H1 (cell line): ENCODE measurements around the gene APBB3. TPM values are rescaled to one million over a fixed set of nuclear protein-coding genes. Genes with fewer than 3 reads are reported as not detected.

Experiments
- CTCF ChIA-PET: fragments of 300-600 bp; sonication (Branson Sonifier 250); formaldehyde crosslinking; loops from one replicate; lab custom pipeline; 2021; ENCODE audit not compliant: partially characterized antibody; lab: Charles Lee
- POLR2A ChIA-PET: fragments of 300-600 bp; sonication (Branson Sonifier 250); formaldehyde crosslinking; loops from one replicate; lab custom pipeline; 2021; ENCODE audit warnings: inconsistent platforms; ENCODE audit not compliant: partially characterized antibody; lab: Charles Lee
- DNase-seq, 2 experiments: peaks; one replicate each; pipeline versions ENCODE4 v3.0.0 to v3.0.0-alpha.2; 2010 to 2022; ENCODE audit warnings: low spot score in 2 of 2, low read depth in 1 of 2, mixed read lengths in 1 of 2
- FAIRE-seq: peaks from 2 replicates; lab custom pipeline; 2011; peaks lifted over from hg19 to GRCh38; lab: Jason Lieb, UNC
- H2AFZ ChIP-seq: 2 replicates; pipeline ENCODE4 v1.8.1; 2012; ENCODE audit warnings: low read length, inconsistent platforms
- H2AK5ac ChIP-seq: 2 replicates; pipeline ENCODE4 v1.6.1; 2013; ENCODE audit warnings: low read depth, low read length
- H2BK120ac ChIP-seq: replicated peaks from 2 replicates; pipeline ENCODE3; 2013; ENCODE audit warnings: low read depth, low read length, inconsistent platforms
- H2BK12ac ChIP-seq: 2 replicates; pipeline ENCODE4 v1.6.1; 2013; ENCODE audit warnings: low read depth, low read length
- H2BK15ac ChIP-seq: 2 replicates; pipeline ENCODE4 v1.6.1; 2013; ENCODE audit warnings: low read length
- H2BK20ac ChIP-seq: 2 replicates; pipeline ENCODE4 v1.6.1; 2013; ENCODE audit warnings: low read length
- H2BK5ac ChIP-seq: 2 replicates; pipeline ENCODE4 v1.6.1; 2013; ENCODE audit warnings: low read depth, low read length
- H3K14ac ChIP-seq: 2 replicates; pipeline ENCODE4 v1.6.1; 2013; ENCODE audit warnings: inconsistent platforms; ENCODE audit not compliant: insufficient read length
- H3K18ac ChIP-seq: 2 replicates; pipeline ENCODE4 v1.6.1; 2013; ENCODE audit warnings: low read length; ENCODE audit errors: extremely low read depth
- H3K23ac ChIP-seq: 2 replicates; pipeline ENCODE4 v1.6.1; 2013; ENCODE audit warnings: inconsistent platforms; ENCODE audit not compliant: insufficient read length
- H3K23me2 ChIP-seq: 2 replicates; pipeline ENCODE4 v1.6.1; 2013; ENCODE audit warnings: low read depth, low read length
- H3K27ac ChIP-seq: 2 replicates; pipeline ENCODE4 v1.6.1; 2011; ENCODE audit warnings: low read depth, low read length, inconsistent platforms
- H3K27me3 ChIP-seq, 4 experiments: replicated peaks in 1 of 4; 1 replicate in 1 of 4; 2 replicates in 3 of 4; pipeline versions ENCODE4 v1.6.1 to v1.8.1; 2011 to 2013; ENCODE audit warnings: low read length in 3 of 4, mild to moderate bottlenecking in 3 of 4, inconsistent platforms in 2 of 4, mixed read lengths in 2 of 4, moderate library complexity in 1 of 4; ENCODE audit not compliant: control insufficient read depth in 3 of 4, insufficient read depth in 3 of 4; ENCODE audit errors: extremely low read depth in 1 of 4
- H3K36me3 ChIP-seq, 4 experiments: 2 replicates each; pipeline versions ENCODE4 v1.6.1 to v1.8.1; 2011 to 2013; ENCODE audit warnings: mild to moderate bottlenecking in 4 of 4, low read length in 3 of 4, moderate library complexity in 2 of 4, control low read depth in 1 of 4, inconsistent platforms in 1 of 4; ENCODE audit not compliant: insufficient read depth in 4 of 4, control insufficient read depth in 2 of 4
- H3K4ac ChIP-seq: replicated peaks from 2 replicates; pipeline ENCODE3; 2013; ENCODE audit warnings: low read length, low read depth, mixed read lengths, inconsistent platforms; ENCODE audit not compliant: insufficient read length
- H3K4me1 ChIP-seq, 4 experiments: replicated peaks in 1 of 4; 1 replicate in 1 of 4; 2 replicates in 3 of 4; pipeline versions ENCODE4 v1.6.1 to v1.8.1; 2011 to 2013; ENCODE audit warnings: low read length in 3 of 4, inconsistent platforms in 2 of 4, mixed read lengths in 1 of 4; ENCODE audit not compliant: insufficient read depth in 4 of 4, control insufficient read depth in 3 of 4
- H3K4me2 ChIP-seq, 2 experiments: 2 replicates each; pipeline versions ENCODE4 v1.6.1 to v1.8.1; 2011 to 2013; ENCODE audit warnings: low read depth in 2 of 2, low read length in 2 of 2, control low read depth in 1 of 2, inconsistent platforms in 1 of 2, mild to moderate bottlenecking in 1 of 2; ENCODE audit not compliant: insufficient read depth in 1 of 2
- H3K4me3 ChIP-seq, 4 experiments: fragments of 200-600, 300-600 bp in 1 of 4; sonication (generic), shearing (Covaris generic), sonication (Bioruptor Twin) in 1 of 4; 2 replicates each; pipeline versions ENCODE4 v1.5.1 to v1.8.1; 2011 to 2016; ENCODE audit warnings: low read length in 4 of 4, low read depth in 3 of 4, control low read depth in 2 of 4, inconsistent platforms in 2 of 4, mild to moderate bottlenecking in 2 of 4, mixed read lengths in 1 of 4, moderate library complexity in 1 of 4; ENCODE audit not compliant: insufficient read depth in 2 of 4; ENCODE audit errors: extremely low read depth in 1 of 4
- H3K56ac ChIP-seq: replicated peaks from 2 replicates; pipeline ENCODE3; 2013; ENCODE audit warnings: low read depth, mild to moderate bottlenecking, mixed read lengths, low read length, inconsistent platforms; ENCODE audit not compliant: insufficient read length
- H3K79me1 ChIP-seq: 2 replicates; pipeline ENCODE4 v1.6.1; 2013; ENCODE audit warnings: low read depth, low read length, control low read depth
- H3K79me2 ChIP-seq, 2 experiments: 2 replicates each; pipeline versions ENCODE4 v1.6.1 to v1.8.1; 2012 to 2013; ENCODE audit warnings: low read length in 2 of 2, mild to moderate bottlenecking in 2 of 2, inconsistent platforms in 1 of 2; ENCODE audit not compliant: insufficient read depth in 2 of 2, control insufficient read depth in 1 of 2
- H3K9ac ChIP-seq, 4 experiments: replicated peaks in 1 of 4; 1 replicate in 1 of 4; 2 replicates in 3 of 4; pipeline versions ENCODE4 v1.6.1 to v1.8.1; 2011 to 2013; ENCODE audit warnings: low read depth in 3 of 4, low read length in 3 of 4, control low read depth in 2 of 4, mild to moderate bottlenecking in 2 of 4, moderate library complexity in 2 of 4, inconsistent platforms in 1 of 4; ENCODE audit errors: extremely low read depth in 1 of 4
- H3K9me3 ChIP-seq, 2 experiments: 2 replicates each; pipeline versions ENCODE4 v1.6.1 to v1.8.1; 2012 to 2013; ENCODE audit warnings: mild to moderate bottlenecking in 2 of 2, moderate library complexity in 2 of 2, control low read depth in 1 of 2, inconsistent platforms in 1 of 2, low read depth in 1 of 2, low read length in 1 of 2, mixed read lengths in 1 of 2; ENCODE audit not compliant: insufficient read depth in 2 of 2
- H4K20me1 ChIP-seq, 2 experiments: replicated peaks in 1 of 2; 2 replicates each; pipeline versions ENCODE3 to v1.8.1; 2011 to 2013; ENCODE audit warnings: inconsistent platforms in 2 of 2, low read length in 2 of 2, mild to moderate bottlenecking in 1 of 2; ENCODE audit not compliant: insufficient read depth in 2 of 2, control insufficient read depth in 1 of 2
- H4K5ac ChIP-seq: 2 replicates; pipeline ENCODE4 v1.6.1; 2013; ENCODE audit warnings: low read length, low read depth, mixed read lengths, inconsistent platforms; ENCODE audit not compliant: insufficient read length
- H4K8ac ChIP-seq: 2 replicates; pipeline ENCODE4 v1.8.0; 2013; ENCODE audit warnings: mild to moderate bottlenecking, moderate library complexity, low read length, inconsistent platforms; ENCODE audit not compliant: insufficient read depth; ENCODE audit errors: extremely low read depth
- H4K91ac ChIP-seq: replicated peaks from 2 replicates; pipeline ENCODE3; 2013; ENCODE audit warnings: low read length, mixed read lengths, inconsistent platforms; ENCODE audit not compliant: insufficient read length
- BCL11A ChIP-seq, 2 experiments: IDR thresholded peaks; one replicate each; pipeline ENCODE4 v1.6.1; 2011; ENCODE audit warnings: low read depth in 2 of 2, low read length in 2 of 2, mild to moderate bottlenecking in 2 of 2
- NANOG ChIP-seq: IDR thresholded peaks from 2 replicates; pipeline ENCODE4 v1.6.1; 2011; ENCODE audit warnings: low read length, low read depth, mild to moderate bottlenecking, inconsistent platforms; ENCODE audit not compliant: insufficient read depth, poor library complexity, severe bottlenecking
- POLR2AphosphoS5 ChIP-seq: IDR thresholded peaks from 2 replicates; pipeline ENCODE4 v1.6.1; 2011; ENCODE audit warnings: low read depth, low read length
- TCF12 ChIP-seq: IDR thresholded peaks from 2 replicates; pipeline ENCODE4 v1.6.1; 2011; ENCODE audit warnings: low read depth, mild to moderate bottlenecking, low read length
- WGBS, 2 experiments: shearing (Covaris generic) in 1 of 2; methylation state at CpG; one replicate each; pipeline versions ENCODE4 v1.1.6 to v1.1.7; 2013 to 2015; ENCODE audit warnings: low lambda C conversion rate in 2 of 2, mixed read lengths in 2 of 2, inconsistent platforms in 1 of 2, low coverage in 1 of 2, missing lambda C conversion rate in 1 of 2; ENCODE audit not compliant: insufficient replicate concordance in 2 of 2, insufficient coverage in 1 of 2, insufficient read length in 1 of 2; ENCODE audit errors: extremely low coverage in 1 of 2, missing lambda C conversion rate in 1 of 2; 5-methylcytosine and 5-hydroxymethylcytosine counted together
- polyA plus RNA-seq, 7 experiments: library from polyadenylated mRNA; depleted of rRNA in 3 of 7; stranded (reverse) in 5 of 7; unstranded in 2 of 7; fragments of >200 nt in 5 of 7; fragments of 200-250 nt in 2 of 7; gene quantifications; 1 replicate in 5 of 7; 2 replicates in 1 of 7; 4 replicates in 1 of 7; pipeline versions ENCODE4 v1.2.1 to v1.2.3, GENCODE V29; 2011 to 2013; ENCODE audit warnings: missing spikeins in 2 of 7, mixed read lengths in 2 of 7
- total RNA-seq: library from RNA; stranded (reverse); fragmentation: NEBNext Ultra II Directional; extraction: Animal tissue kit (Norgen Biotek cat#: 25700); gene quantifications from 2 replicates; pipeline ENCODE4 v1.2.1, GENCODE V29; 2021
- TF ChIP-seq, protein P1 (sequence below): IDR thresholded peaks from 2 replicates; pipeline ENCODE4 v1.6.1; 2012; ENCODE audit warnings: low read length, inconsistent platforms
- TF ChIP-seq, protein P2 (sequence below): IDR thresholded peaks from 2 replicates; pipeline ENCODE4 v1.6.1; 2012; ENCODE audit warnings: inconsistent platforms

The APBB3 gene
- total and polyA plus RNA-seq, 2 of the 8 experiments (the other 6 are each of a cell fraction or from before 2014, with no cell fraction given): 16.0 to 21.9 TPM

GRCh38 chr5:140544986-140545385 is 19.4 kb downstream of the APBB3 start:
- Histone ChIP-seq H3K27me3 (no peaks in the 10 kb centered on the region), H3K4ac (no peak overlapping the region), H3K18ac (no peak overlapping the region), H2BK20ac (no peak overlapping the region), H3K9ac (no peak overlapping the region), H4K8ac (no peak overlapping the region), H3K23ac (no peak overlapping the region), H3K79me1 (no peaks in the 10 kb centered on the region), H3K4me1 (peaks cover 0 to 18% (median 6%) of the 10 kb centered on the region in 4 experiments; a peak in 4 of 7 replicates), H4K91ac (no peak overlapping the region), H3K23me2 (peaks cover 6% of the 10 kb centered on the region), H3K36me3 (peaks cover 14 to 41% (median 29%) of the 10 kb centered on the region in 4 experiments), H2BK120ac (no peak overlapping the region), H2AFZ (no peak overlapping the region), H3K27ac (no peak overlapping the region), H3K4me2 (no peak overlapping the region), H4K5ac (no peak overlapping the region), H3K56ac (no peak overlapping the region), H3K79me2 (no peaks in the 10 kb centered on the region), H2BK15ac (no peak overlapping the region), H2BK12ac (no peak overlapping the region), H2AK5ac (no peak overlapping the region), H3K14ac (no peak overlapping the region), H2BK5ac (no peak overlapping the region), H3K9me3 (no peaks in the 10 kb centered on the region), H3K4me3 (no peak overlapping the region), H4K20me1 (no peaks in the 10 kb centered on the region)
- DNase-seq (peak in 1 of 2 experiments; percentile 14), FAIRE-seq (no peak)
- POLR2A ChIA-PET: interaction anchor here (0.8 to 14.4 kb wide), 4 partner anchors 14 to 144 kb away, joined by 3 to 191 read pairs (median 52); partner anchors contain the start of genes APBB3, IK, NDUFA2 and SLC35A4
- WGBS, 2 experiments: 93% methylated on average over 7 of the region's 7 CpGs; no CpG with 5 or more reads in 1 of the 2 experiments
- TF ChIP-seq, protein P1, sequence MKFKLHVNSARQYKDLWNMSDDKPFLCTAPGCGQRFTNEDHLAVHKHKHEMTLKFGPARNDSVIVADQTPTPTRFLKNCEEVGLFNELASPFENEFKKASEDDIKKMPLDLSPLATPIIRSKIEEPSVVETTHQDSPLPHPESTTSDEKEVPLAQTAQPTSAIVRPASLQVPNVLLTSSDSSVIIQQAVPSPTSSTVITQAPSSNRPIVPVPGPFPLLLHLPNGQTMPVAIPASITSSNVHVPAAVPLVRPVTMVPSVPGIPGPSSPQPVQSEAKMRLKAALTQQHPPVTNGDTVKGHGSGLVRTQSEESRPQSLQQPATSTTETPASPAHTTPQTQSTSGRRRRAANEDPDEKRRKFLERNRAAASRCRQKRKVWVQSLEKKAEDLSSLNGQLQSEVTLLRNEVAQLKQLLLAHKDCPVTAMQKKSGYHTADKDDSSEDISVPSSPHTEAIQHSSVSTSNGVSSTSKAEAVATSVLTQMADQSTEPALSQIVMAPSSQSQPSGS: no peak
- TF ChIP-seq BCL11A (IDR thresholded peaks at IDR 0.05; ENCODE audit: low read depth in 2 of 2, low read length in 2 of 2): no peak
- no peak for TF ChIP-seq TCF12
- TF ChIP-seq, protein P2, sequence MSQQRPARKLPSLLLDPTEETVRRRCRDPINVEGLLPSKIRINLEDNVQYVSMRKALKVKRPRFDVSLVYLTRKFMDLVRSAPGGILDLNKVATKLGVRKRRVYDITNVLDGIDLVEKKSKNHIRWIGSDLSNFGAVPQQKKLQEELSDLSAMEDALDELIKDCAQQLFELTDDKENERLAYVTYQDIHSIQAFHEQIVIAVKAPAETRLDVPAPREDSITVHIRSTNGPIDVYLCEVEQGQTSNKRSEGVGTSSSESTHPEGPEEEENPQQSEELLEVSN: no peak
- no peak for TF ChIP-seq NANOG
- TF ChIP-seq POLR2AphosphoS5: no peak
- CTCF ChIA-PET: interaction anchor here (1.3 kb wide), 1 partner anchor 94 kb away, joined by 3 read pairs; no protein-coding TSS in a partner anchor
